Aorta (tissue), 5 donors: ENCODE results near the gene CCDC15. TPM values are rescaled to one million over a fixed set of nuclear protein-coding genes. Genes with fewer than 3 reads are reported as not detected.
"Not testable (repeated sequence)": the region's sequence is repeated elsewhere in the genome, so short reads cannot be mapped to it uniquely, and the experiment has no call there.

Experiments
- ATAC-seq: fragments of 200-7000 bp; cut with Tn5 transposase; one replicate; pipeline ENCODE4 v1.9.1; 2022; ENCODE audit warnings: moderate library complexity; ENCODE audit not compliant: low FRiP score
- DNase-seq, 2 donors: peaks; one replicate each; pipeline ENCODE4 v3.0.0-alpha.2; 2020
- H3K27ac ChIP-seq, 2 donors: one replicate each; pipeline ENCODE4 v1.5.1; 2013; ENCODE audit warnings: low read length in 2 of 2, mild to moderate bottlenecking in 2 of 2, moderate library complexity in 2 of 2, control low read depth in 1 of 2, inconsistent platforms in 1 of 2, low read depth in 1 of 2
- H3K27me3 ChIP-seq, 2 donors: one replicate each; pipeline ENCODE4 v1.6.1; 2013; ENCODE audit warnings: control low read depth in 1 of 2, low read length in 1 of 2, mild to moderate bottlenecking in 1 of 2, moderate library complexity in 1 of 2; ENCODE audit not compliant: insufficient read depth in 2 of 2, control insufficient read depth in 1 of 2
- H3K36me3 ChIP-seq, 2 donors: one replicate each; pipeline ENCODE4 v1.6.1; 2013; ENCODE audit warnings: control low read depth in 1 of 2, low read length in 1 of 2, mild to moderate bottlenecking in 1 of 2; ENCODE audit not compliant: insufficient read depth in 2 of 2, control insufficient read depth in 1 of 2
- H3K4me1 ChIP-seq, 2 donors: one replicate each; pipeline ENCODE4 v1.6.1; 2013; ENCODE audit warnings: low read length in 2 of 2, control low read depth in 1 of 2, mild to moderate bottlenecking in 1 of 2, moderate library complexity in 1 of 2; ENCODE audit not compliant: insufficient read depth in 2 of 2, control insufficient read depth in 1 of 2
- H3K4me3 ChIP-seq, 2 donors: one replicate each; pipeline ENCODE4 v1.5.1; 2013; ENCODE audit warnings: low read length in 2 of 2, control low read depth in 1 of 2, mild to moderate bottlenecking in 1 of 2
- H3K9me3 ChIP-seq: one replicate; pipeline ENCODE4 v1.6.1; 2013; ENCODE audit warnings: mild to moderate bottlenecking, low read length; ENCODE audit not compliant: control insufficient read depth
- WGBS, 2 donors: extraction: QIAGEN DNeasy Blood & Tissue Kit; methylation state at CpG; one replicate each; pipeline ENCODE4 v1.1.7; 2013; 5-methylcytosine and 5-hydroxymethylcytosine counted together
- intact Hi-C, 2 donors: fragments of 100-400 bp; cut with DNase I; formaldehyde crosslinking; loops; one replicate each; pipeline versions ENCODE4 v1.14.2 to v1.15.0; 2022
- polyA plus RNA-seq, 2 donors: library from polyadenylated mRNA; stranded (reverse); fragments of 200-250 nt; gene quantifications; one replicate each; pipeline ENCODE4 v1.2.3, GENCODE V29; 2013
- total RNA-seq, 2 donors: library from RNA; stranded (reverse); fragmentation: NEBNext Ultra II Directional; extraction: Animal tissue kit (Norgen Biotek cat#: 25700); gene quantifications; one replicate each; pipeline ENCODE4 v1.2.1, GENCODE V29; 2021
- donor health status: healthy with polysubstance abuse.
- donor health status: Bipolar disorder and iron deficiency.
- donor health status: DM: no; HTN: no; CAD: no.
- donor health status: DM: no; HTN: no; CAD: no.
- donor health status: DM: yes; HTN: yes; CAD: no.

CCDC15 gene
- total and polyA plus RNA-seq, 4 donors: 0.13 to 1.5 (median 0.79) TPM

DNA sequence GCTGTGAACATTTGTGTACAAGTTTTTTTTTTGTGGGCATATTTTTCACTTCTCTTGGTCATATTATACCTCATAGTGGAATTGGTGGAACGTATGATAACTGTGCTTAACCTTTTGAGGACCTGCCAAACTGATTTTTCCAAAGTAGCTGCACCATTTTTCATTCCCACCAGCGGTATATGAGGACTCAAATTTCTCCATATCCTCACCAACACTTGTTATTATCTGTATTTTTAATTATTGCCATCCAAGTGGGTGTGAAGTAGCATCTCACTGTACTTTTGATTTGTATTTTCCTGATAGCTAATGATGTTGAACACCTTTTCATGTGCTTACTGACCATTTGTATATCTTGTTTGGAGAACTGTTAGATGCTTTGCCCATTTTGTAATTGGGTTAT is 47.8 kb downstream of the CCDC15 start:
- 89 to 93% methylated on average over 2 of the region's 2 CpGs for WGBS, 2 donors
- Histone ChIP-seq H3K4me1 (no peaks in the 10 kb centered on the region), H3K27me3 (no peaks in the 10 kb centered on the region), H3K9me3 (no peaks in the 10 kb centered on the region), H3K36me3 (no peaks in the 10 kb centered on the region), H3K27ac (no peak overlapping the region), H3K4me3 (no peak overlapping the region)
- intact Hi-C loops: no loop called here
- ATAC-seq (no peak), DNase-seq (no peak)

GRCh38 chr11:125005491-125005890 is 51.5 kb downstream of the CCDC15 start:
- H3K36me3 ChIP-seq: no peaks in the 10 kb centered on the region
- H3K4me3 ChIP-seq: no peak overlapping the region
- no peaks in the 10 kb centered on the region for H3K9me3 ChIP-seq
- no peak for DNase-seq
- H3K27me3 ChIP-seq: no peaks in the 10 kb centered on the region
- 80 to 83% methylated on average over 2 of the region's 2 CpGs for WGBS, 2 donors
- no peaks in the 10 kb centered on the region for H3K4me1 ChIP-seq
- ATAC-seq: no peak
- no peak overlapping the region for H3K27ac ChIP-seq
- intact Hi-C loops: no loop called here

- Histone ChIP-seq H3K27ac (no peak overlapping the region), H3K36me3 (no peaks in the 10 kb centered on the region), H3K4me3 (no peak overlapping the region), H3K4me1 (no peaks in the 10 kb centered on the region), H3K9me3 (no peaks in the 10 kb centered on the region), H3K27me3 (no peaks in the 10 kb centered on the region)
- DNase-seq: no peak
- intact Hi-C loops: no loop called here
- ATAC-seq: no peak
These were observed 62.4 kb downstream of the CCDC15 start for GRCh38 chr11:125016413-125016812.

GRCh38 chr11:125020342-125020741 is 66.3 kb downstream of the CCDC15 start:
- intact Hi-C loops: no loop called here
- 16 to 19% methylated on average over 2 of the region's 2 CpGs for WGBS, 2 donors
- Histone ChIP-seq H3K27ac (no peak overlapping the region), H3K4me1 (no peaks in the 10 kb centered on the region), H3K4me3 (no peak overlapping the region), H3K9me3 (no peaks in the 10 kb centered on the region), H3K27me3 (no peaks in the 10 kb centered on the region), H3K36me3 (no peaks in the 10 kb centered on the region)
- DNase-seq (no peak), ATAC-seq (no peak)

DNA sequence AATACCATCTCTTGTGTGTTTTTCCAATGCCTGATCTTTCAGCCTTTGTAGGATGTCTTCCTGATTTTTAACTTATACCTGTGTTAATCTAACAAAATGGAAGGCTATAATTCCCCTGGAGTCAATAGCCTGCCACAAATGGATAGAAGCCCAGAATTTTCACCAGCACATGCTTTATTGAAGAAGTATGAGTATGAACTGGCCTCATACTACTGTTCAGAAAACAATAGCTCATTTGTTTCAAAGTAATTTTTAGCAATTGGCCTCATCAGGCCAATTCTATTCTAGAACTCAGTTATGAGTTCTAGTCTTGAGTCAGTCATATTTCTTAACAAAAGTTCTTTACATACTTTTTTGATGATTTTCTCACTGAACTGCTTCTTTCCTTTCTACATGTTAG is 68.5 kb downstream of the CCDC15 start:
- ATAC-seq (no peak), DNase-seq (no peak)
- H3K9me3 ChIP-seq: no peaks in the 10 kb centered on the region
- H3K36me3 ChIP-seq: no peaks in the 10 kb centered on the region
- H3K27ac ChIP-seq: no peak overlapping the region
- no peaks in the 10 kb centered on the region for H3K27me3 ChIP-seq
- intact Hi-C loops: no loop called here
- H3K4me3 ChIP-seq: no peak overlapping the region
- no peaks in the 10 kb centered on the region for H3K4me1 ChIP-seq

- no peaks in the 10 kb centered on the region for H3K36me3 ChIP-seq
- intact Hi-C loops: no loop called here
- 92 to 95% methylated on average over 2 of the region's 2 CpGs for WGBS, 2 donors
- ATAC-seq (no peak), DNase-seq (no peak)
- H3K4me1 ChIP-seq: no peaks in the 10 kb centered on the region
- H3K9me3 ChIP-seq: no peaks in the 10 kb centered on the region
- no peak overlapping the region for H3K4me3 ChIP-seq
- H3K27ac ChIP-seq: no peak overlapping the region
- H3K27me3 ChIP-seq: no peaks in the 10 kb centered on the region
These were observed 72.0 kb downstream of the CCDC15 start for GRCh38 chr11:125025968-125026367.

- H3K4me3 ChIP-seq, intact Hi-C loops, DNase-seq, H3K27me3 ChIP-seq, H3K4me1 ChIP-seq, H3K36me3 ChIP-seq, H3K9me3 ChIP-seq, ATAC-seq, H3K27ac ChIP-seq: not testable (repeated sequence)
- WGBS, 2 donors: 85 to 86% methylated on average over 1 of the region's 1 CpG
These were observed 75.4 kb downstream of the CCDC15 start for GRCh38 chr11:125029431-125029830.

- ATAC-seq: no peak
These were observed 82.9 kb downstream of the CCDC15 start for GRCh38 chr11:125036933-125037332.

DNA sequence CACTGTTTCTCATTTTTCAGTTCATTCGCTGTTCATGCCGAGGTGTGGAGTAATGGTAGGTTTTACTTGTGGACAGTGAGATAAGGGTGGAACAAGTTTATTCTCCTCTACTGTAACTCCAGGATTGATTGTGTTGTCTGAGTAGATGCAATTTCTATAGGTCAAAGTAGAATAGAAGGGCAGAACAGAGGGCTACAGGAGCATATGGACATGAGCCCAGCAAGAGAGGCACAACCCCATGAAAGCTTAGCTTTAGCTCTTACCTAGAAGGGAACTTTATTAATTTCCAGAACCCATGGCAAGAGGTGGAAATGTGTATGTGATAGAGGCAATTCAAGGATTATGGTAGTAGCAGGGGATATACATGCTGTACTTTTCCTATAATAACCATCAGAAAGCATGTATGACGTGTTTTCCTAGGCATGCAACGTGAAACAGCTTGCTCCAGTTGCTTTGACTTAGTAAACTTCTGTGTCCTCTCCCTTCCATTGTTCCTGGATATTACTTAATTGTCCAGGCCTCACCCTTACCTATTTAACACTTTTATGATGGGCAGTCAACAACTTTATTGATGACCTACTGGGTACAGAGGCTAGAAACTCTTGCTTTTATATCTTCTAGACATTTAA is 95.3 kb downstream of the CCDC15 start:
- no peaks in the 10 kb centered on the region for H3K9me3 ChIP-seq
- no peak overlapping the region for H3K27ac ChIP-seq
- WGBS, 2 donors: 91 to 92% methylated on average over 4 of the region's 4 CpGs
- H3K4me1 ChIP-seq: no peaks in the 10 kb centered on the region
- no peaks in the 10 kb centered on the region for H3K36me3 ChIP-seq
- intact Hi-C loops: no loop called here
- H3K4me3 ChIP-seq: no peak overlapping the region
- DNase-seq (no peak), ATAC-seq (no peak)
- H3K27me3 ChIP-seq: no peaks in the 10 kb centered on the region

More at GRCh38 chr11:125036933-125037332, 82.9 kb downstream of the CCDC15 start:
- intact Hi-C loops: no loop called here
- 70 to 79% methylated on average over 1 of the region's 1 CpG for WGBS, 2 donors
- H3K4me3 ChIP-seq: no peak overlapping the region
- H3K4me1 ChIP-seq: no peaks in the 10 kb centered on the region
- DNase-seq: no peak
- H3K9me3 ChIP-seq: peaks cover 1% of the 10 kb centered on the region
- H3K36me3 ChIP-seq: no peaks in the 10 kb centered on the region
- H3K27me3 ChIP-seq: no peaks in the 10 kb centered on the region
- no peak overlapping the region for H3K27ac ChIP-seq
